Measurements from ENCODE around the gene CTNNA2.

GRCh38 chr2:79716266-79716665 is 203.4 kb downstream of the CTNNA2 start:
- TF ChIP-seq TP53 (CRISPR knock-in tag; IDR thresholded peaks at IDR 0.05) = no peak
- no peak for TF ChIP-seq CTCF (IDR thresholded peaks at IDR 0.05)
- TF ChIP-seq POLR2A (IDR thresholded peaks at IDR 0.05; ENCODE audit: low read length) = no peak
- no peak for TF ChIP-seq EP300 (IDR thresholded peaks at IDR 0.05)
- TF ChIP-seq MYC (IDR thresholded peaks at IDR 0.05; ENCODE audit: borderline replicate concordance, low read length) = no peak
- TF ChIP-seq SMC3 (IDR thresholded peaks at IDR 0.05) = no peak
- no peak for TF ChIP-seq MAZ (IDR thresholded peaks at IDR 0.05; ENCODE audit: borderline replicate concordance, low read depth, low read length)

Data from A549 (cell line).